ENCODE data around the gene RAET1E.

DNA sequence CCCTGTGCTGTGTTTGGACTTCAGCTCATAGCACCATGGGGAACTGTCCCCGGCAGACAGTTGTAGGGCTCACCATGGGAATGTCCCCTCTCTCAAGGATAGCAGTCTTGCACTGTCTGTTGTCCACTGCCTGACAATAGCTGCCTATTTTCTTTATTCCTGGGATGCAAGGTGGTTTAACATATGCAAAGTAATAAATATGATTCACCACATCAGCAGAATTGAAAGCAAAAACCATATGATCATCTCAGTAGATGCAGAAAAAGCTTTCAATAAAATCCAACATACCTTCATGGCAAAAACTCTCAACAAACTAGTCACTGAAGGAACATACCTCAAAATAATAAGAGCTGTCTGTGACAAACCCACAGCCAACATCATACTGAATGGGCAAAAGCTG, 20.3 kb downstream of the RAET1E start:
- no peak for TF ChIP-seq JUNB (IDR thresholded peaks at IDR 0.05; ENCODE audit: unreplicated experiment)
- TF ChIP-seq, protein P1, sequence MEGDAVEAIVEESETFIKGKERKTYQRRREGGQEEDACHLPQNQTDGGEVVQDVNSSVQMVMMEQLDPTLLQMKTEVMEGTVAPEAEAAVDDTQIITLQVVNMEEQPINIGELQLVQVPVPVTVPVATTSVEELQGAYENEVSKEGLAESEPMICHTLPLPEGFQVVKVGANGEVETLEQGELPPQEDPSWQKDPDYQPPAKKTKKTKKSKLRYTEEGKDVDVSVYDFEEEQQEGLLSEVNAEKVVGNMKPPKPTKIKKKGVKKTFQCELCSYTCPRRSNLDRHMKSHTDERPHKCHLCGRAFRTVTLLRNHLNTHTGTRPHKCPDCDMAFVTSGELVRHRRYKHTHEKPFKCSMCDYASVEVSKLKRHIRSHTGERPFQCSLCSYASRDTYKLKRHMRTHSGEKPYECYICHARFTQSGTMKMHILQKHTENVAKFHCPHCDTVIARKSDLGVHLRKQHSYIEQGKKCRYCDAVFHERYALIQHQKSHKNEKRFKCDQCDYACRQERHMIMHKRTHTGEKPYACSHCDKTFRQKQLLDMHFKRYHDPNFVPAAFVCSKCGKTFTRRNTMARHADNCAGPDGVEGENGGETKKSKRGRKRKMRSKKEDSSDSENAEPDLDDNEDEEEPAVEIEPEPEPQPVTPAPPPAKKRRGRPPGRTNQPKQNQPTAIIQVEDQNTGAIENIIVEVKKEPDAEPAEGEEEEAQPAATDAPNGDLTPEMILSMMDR (conservative IDR thresholded peaks at IDR 0.05; ENCODE audit: low read depth in 2 of 2) = no peak
- no peak for TF ChIP-seq EZH2phosphoT487 (IDR thresholded peaks at IDR 0.05; ENCODE audit: unreplicated experiment)
